GM18909 (cell line): ENCODE measurements around the gene CACNG7.
"Not testable (repeated sequence)": the region's sequence is repeated elsewhere in the genome, so short reads cannot be mapped to it uniquely, and the experiment has no call there.

Source experiments
- ATAC-seq: cut with Tn5 transposase; IDR thresholded peaks from one replicate; pipeline ENCODE4 v1.9.1; 2021; ENCODE audit warnings: mild to moderate bottlenecking; ENCODE audit not compliant: unreplicated experiment, poor library complexity

CACNG7 gene, protein sequence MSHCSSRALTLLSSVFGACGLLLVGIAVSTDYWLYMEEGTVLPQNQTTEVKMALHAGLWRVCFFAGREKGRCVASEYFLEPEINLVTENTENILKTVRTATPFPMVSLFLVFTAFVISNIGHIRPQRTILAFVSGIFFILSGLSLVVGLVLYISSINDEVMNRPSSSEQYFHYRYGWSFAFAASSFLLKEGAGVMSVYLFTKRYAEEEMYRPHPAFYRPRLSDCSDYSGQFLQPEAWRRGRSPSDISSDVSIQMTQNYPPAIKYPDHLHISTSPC

GRCh38 chr19:53908935-53909415, at the start of gene CACNG7:
CACNG7 (plus strand) TSS chr19:53909278; CDS start chr19:53912832, 3,554 bp downstream.
- no peak for ATAC-seq

- ATAC-seq = no peak
Measured at GRCh38 chr19:53864308-53864836, 44.7 kb upstream of the CACNG7 start.

- no peak for ATAC-seq
Measured at GRCh38 chr19:53865523-53865917, 43.6 kb upstream of the CACNG7 start.

DNA sequence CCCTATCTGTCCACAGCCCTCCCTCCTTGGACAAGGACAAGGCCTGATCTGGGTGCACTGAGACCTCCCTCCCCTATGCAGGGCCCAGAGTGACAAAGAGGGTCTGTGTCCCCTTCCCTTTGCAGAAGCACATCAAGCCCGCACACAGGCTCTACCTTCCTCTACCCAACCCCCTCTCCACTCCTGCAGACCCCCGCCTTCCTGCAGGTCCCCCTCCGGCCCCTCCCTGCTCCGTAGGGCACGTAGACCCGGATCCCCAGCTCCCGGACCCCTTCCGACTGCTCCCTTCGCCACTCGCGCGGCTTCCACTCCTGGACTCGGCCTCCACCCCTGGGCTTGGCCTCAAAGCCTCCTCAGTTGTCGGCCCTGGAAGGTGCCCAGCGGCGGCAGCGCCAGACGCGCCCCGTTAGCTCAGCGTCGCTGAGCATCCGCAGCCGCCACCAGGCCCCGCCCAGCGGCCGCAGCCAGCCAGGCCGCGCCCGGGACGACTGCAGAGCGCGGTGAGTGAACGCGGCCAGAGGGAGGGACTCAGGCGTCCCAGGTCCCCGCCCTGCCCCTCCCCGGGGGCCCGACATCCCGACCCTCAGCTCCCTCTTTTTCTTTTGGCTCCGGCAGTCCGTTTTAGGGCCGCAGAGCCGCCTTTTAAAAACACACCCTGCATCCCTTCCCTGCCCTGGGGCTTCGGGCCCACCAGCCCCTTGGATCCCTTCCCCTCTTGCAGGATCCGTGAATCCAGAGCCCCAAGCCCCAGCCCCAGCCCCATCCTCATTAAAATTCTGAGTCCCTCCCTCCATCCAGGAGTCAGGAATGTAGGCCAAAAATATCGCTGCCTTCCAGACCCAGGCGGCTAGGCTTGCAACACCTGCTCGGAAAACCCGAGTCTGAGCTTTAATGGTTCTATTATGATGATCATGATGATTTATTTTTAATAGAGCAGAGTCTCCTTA, 42.9 kb upstream of the CACNG7 start:
- ATAC-seq = no peak

GRCh38 chr19:53866865-53867224, 42.2 kb upstream of the CACNG7 start:
- ATAC-seq = no peak

DNA sequence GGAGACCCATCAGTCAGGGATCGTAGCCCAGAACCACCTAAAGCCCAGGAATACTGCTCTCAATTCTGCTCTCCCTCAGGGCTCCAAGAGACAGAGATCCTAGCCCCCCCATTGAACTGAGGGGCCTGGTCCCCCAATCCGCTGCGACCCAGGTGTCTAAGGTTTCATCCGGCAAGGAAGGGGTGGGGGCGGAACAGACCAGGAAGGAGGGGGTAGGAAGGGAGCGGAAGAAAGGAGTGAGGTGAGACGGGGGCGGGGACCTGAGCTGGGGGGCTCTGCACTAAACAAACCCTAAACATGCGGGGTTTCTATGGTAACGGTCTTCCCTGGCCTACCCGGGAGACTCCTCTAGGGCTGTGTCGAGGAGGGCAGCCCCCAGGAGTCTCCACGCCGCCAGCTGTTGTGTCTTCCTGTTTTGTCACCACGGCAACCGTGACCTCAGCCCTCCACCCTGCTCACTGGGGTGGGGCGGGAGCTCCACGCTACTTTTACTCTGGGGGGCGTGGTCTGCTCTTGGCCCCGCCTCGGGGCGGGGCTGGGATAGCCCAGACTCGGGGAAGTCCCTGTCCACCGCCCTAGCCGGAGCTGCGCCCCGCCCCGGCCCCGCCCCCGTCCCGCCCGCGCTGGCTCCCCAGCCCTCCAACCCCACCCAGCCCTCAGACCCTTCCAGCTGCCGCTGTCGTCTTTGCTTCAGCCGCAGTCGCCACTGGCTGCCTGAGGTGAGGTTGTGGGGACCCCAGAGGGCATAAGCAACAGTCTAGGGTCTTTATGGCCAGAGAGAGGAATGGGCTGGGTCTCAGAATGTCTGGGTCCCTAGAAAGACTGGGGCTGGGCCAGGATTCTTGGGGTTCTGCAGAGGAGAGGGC, 41.6 kb upstream of the CACNG7 start, which contains the start of gene MYADM:
TSS of gene MYADM (plus strand) at position 659 of the 866 bp plus-strand sequence. CDS start 5,647 bp downstream, outside the sequence.
- ATAC-seq = peak; percentile 77

DNA sequence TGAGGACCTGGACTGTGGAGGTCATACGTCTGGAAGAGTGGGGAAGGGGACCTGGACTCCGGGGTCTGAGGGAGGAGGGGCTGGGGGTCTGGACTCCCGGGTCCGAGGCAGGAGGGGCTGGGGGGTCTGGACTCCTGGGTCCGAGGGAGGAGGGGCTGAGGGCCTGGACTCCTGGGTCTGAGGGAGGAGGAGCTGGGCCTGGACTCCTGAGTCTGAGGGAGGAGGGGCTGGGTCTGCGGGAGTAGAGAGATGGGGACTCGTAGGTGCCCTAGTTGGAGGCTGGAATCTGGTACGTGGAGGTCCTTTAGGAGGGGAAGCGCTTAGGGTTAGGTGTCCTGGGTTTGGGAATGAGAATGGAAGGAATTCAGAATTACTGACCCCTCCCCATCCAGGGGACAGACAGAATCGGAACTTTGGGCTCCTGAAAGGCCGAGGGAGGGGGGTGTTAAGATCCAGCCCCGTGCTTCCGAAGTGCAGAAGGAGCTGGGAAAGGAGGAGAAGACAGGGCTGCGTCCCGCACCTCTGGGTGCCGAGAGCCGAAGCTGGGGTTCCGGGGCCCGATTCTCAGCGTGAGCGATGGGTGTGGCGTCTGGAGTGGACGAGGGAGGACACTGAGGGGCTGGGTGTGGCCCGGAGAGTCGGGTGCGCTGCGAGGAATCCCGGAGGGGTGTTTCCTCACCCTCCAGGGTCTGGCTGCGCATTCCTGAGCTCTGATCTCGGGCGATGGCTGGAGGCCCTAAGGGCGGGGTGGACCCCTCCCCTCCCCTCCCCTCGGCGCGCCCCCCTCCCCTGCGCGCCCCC, 40.8 kb upstream of the CACNG7 start:
- ATAC-seq = no peak

- peak; percentile 42 for ATAC-seq
Measured at GRCh38 chr19:53868892-53869804, 39.9 kb upstream of the CACNG7 start.

DNA sequence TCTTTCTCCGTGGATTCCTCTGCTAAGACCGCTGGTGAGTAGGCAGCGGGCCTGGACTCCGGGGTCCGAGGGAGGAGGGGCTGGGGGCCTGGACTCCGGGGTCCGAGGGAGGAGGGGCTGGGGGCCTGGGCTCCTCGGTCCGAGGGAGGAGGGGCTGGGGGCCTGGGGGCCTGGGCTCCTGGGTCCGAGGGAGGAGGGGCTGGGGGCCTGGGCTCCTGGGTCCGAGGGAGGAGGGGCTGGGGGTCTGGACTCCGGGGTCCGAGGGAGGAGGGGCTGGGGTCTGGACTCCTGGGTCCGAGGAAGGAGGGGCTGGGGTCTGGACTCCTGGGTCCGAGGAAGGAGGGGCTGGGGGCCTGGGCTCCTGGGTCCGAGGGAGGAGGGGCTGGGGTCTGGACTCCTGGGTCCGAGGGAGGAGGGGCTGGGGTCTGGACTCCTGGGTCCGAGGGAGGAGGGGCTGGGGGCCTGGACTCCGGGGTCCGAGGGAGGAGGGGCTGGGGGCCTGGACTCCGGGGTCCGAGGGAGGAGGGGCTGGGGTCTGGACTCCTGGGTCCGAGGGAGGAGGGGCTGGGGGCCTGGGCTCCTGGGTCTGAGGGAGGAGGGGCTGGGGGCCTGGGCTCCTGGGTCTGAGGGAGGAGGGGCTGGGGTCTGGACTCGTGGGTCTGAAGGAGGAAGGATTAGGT, 39.1 kb upstream of the CACNG7 start:
- ATAC-seq = not testable (repeated sequence)

- no peak for ATAC-seq
Measured at GRCh38 chr19:53870485-53870844, 38.6 kb upstream of the CACNG7 start.

GRCh38 chr19:53871454-53871853, 37.6 kb upstream of the CACNG7 start:
- no peak for ATAC-seq

DNA sequence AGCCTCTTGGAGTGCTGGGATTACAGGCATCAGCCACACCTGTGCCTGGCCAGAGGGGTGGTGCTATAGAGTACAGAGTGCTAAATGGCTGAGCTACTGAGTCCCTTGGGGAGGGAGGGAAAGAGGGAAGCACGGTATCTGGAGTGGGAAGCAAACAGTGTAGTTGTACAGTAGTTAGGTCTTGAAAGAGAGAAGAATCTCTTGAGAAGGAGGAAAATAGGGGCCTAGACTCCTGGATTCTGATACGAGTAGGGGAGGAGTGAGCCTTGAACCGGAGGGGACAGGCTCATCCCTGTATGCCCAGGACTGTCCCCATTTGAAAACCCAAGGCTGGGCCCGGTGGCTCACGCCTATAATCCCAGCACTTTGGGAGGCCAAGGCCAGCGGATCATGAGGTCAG, 36.3 kb upstream of the CACNG7 start:
- ATAC-seq = no peak

DNA sequence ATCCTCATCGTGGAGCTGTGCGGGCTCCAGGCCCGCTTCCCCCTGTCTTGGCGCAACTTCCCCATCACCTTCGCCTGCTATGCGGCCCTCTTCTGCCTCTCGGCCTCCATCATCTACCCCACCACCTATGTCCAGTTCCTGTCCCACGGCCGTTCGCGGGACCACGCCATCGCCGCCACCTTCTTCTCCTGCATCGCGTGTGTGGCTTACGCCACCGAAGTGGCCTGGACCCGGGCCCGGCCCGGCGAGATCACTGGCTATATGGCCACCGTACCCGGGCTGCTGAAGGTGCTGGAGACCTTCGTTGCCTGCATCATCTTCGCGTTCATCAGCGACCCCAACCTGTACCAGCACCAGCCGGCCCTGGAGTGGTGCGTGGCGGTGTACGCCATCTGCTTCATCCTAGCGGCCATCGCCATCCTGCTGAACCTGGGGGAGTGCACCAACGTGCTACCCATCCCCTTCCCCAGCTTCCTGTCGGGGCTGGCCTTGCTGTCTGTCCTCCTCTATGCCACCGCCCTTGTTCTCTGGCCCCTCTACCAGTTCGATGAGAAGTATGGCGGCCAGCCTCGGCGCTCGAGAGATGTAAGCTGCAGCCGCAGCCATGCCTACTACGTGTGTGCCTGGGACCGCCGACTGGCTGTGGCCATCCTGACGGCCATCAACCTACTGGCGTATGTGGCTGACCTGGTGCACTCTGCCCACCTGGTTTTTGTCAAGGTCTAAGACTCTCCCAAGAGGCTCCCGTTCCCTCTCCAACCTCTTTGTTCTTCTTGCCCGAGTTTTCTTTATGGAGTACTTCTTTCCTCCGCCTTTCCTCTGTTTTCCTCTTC, 35.1 kb upstream of the CACNG7 start:
- no peak for ATAC-seq

- no peak for ATAC-seq
Measured at GRCh38 chr19:53874606-53874990, 34.5 kb upstream of the CACNG7 start.

- ATAC-seq = no peak
Measured at GRCh38 chr19:53875602-53876325, 33.3 kb upstream of the CACNG7 start.

DNA sequence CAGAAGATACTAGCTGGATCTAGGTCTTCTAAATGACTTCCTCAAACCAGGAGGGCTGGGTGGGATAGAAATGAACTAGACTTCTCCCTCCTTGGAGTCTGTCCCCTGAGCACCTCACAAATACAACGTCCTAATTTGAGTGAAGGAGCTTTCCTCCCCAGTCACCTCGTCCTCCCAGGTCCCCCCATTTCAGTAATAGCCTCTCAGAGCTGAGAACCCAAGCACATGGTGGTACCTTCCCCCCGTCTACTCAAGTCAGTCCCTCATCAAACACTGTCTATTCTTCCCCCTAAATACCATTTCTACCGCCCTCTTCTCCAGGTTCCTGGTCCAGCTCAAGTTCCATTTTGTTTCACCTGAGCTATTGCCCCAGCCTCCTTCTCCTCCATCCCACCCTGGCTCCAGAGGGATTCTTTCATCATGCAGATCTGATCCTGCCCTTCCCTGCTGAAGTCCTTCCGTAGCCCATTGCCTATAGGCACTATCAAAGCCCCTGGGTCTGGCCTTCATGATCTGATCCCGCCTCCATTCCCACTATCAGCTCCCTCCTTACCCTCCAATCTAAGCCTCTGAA, 32.3 kb upstream of the CACNG7 start:
- ATAC-seq = no peak
